WTC11 (cell line): ENCODE results near the gene ARHGEF12. TPM values are rescaled to one million over a fixed set of nuclear protein-coding genes. Genes with fewer than 3 reads are reported as not detected.

Experiments
- ATAC-seq: fragments of 200-7000 bp; cut with Tn5 transposase; 2 replicates; pipeline ENCODE4 v1.10.0; 2021; ENCODE audit warnings: mild to moderate bottlenecking, moderate library complexity
- CTCF ChIA-PET: fragments of 300-600 bp; sonication (Branson Sonifier 250); formaldehyde crosslinking; loops from one replicate; lab custom pipeline; 2021; ENCODE audit warnings: antibody characterized with exemption; lab: Charles Lee
- POLR2A ChIA-PET: fragments of 350-600 bp; sonication (Branson Sonifier 250); formaldehyde crosslinking; loops from one replicate; lab custom pipeline; 2021; ENCODE audit warnings: antibody characterized with exemption; lab: Charles Lee
- DNase-seq: peaks from one replicate; pipeline ENCODE4 v3.0.0; 2021; ENCODE audit warnings: low spot score
- H3K27ac Mint-ChIP-seq: 2 replicates; pipeline ENCODE4 v1.8.0; 2021; ENCODE audit warnings: mixed read lengths
- H3K27me3 Mint-ChIP-seq: 2 replicates; pipeline ENCODE4 v1.8.0; 2021; ENCODE audit warnings: low read depth, mild to moderate bottlenecking, moderate library complexity, mixed read lengths
- H3K36me3 Mint-ChIP-seq: 2 replicates; pipeline ENCODE4 v1.8.0; 2021; ENCODE audit warnings: mixed read lengths
- H3K4me1 Mint-ChIP-seq: 2 replicates; pipeline ENCODE4 v1.8.0; 2022; ENCODE audit warnings: mixed read lengths
- H3K4me3 Mint-ChIP-seq: 2 replicates; pipeline ENCODE4 v1.8.0; 2021; ENCODE audit warnings: mild to moderate bottlenecking, moderate library complexity, mixed read lengths
- H3K9me3 Mint-ChIP-seq: 2 replicates; pipeline ENCODE4 v1.8.0; 2021; ENCODE audit warnings: mixed read lengths
- AFF4 ChIP-seq: sonication (generic); formaldehyde crosslinking; IDR thresholded peaks from 2 replicates; pipeline ENCODE4 v1.8.1; 2023; ENCODE audit warnings: mild to moderate bottlenecking, missing genetic modification reagents, borderline replicate concordance
- CBFB ChIP-seq: sonication (generic); formaldehyde crosslinking; IDR thresholded peaks from 2 replicates; pipeline ENCODE4 v1.8.1; 2022; ENCODE audit warnings: mild to moderate bottlenecking, low read depth, missing genetic modification reagents
- E2F5 ChIP-seq: sonication (generic); formaldehyde crosslinking; IDR thresholded peaks from 2 replicates; pipeline ENCODE4 v1.8.1; 2022; ENCODE audit warnings: mild to moderate bottlenecking, moderate library complexity, missing genetic modification reagents
- ESRRA ChIP-seq: sonication (generic); formaldehyde crosslinking; IDR thresholded peaks from 2 replicates; pipeline ENCODE4 v1.8.1; 2022; ENCODE audit warnings: mild to moderate bottlenecking, missing genetic modification reagents, borderline replicate concordance
- FOXK1 ChIP-seq: sonication (generic); formaldehyde crosslinking; IDR thresholded peaks from 2 replicates; pipeline ENCODE4 v1.8.0; 2022; ENCODE audit warnings: mild to moderate bottlenecking, moderate library complexity, missing genetic modification reagents
- GTF2I ChIP-seq: fragments of 250-450 bp; sonication (Bioruptor Pico); conservative IDR thresholded peaks from 2 replicates; pipeline ENCODE4 v1.4.0; 2021; ENCODE audit warnings: mild to moderate bottlenecking
- IRF2 ChIP-seq: sonication (generic); formaldehyde crosslinking; IDR thresholded peaks from 2 replicates; pipeline ENCODE4 v1.8.0; 2022; ENCODE audit warnings: low read depth, missing genetic modification reagents, borderline replicate concordance
- JAZF1 ChIP-seq: fragments of 250-450 bp; sonication (Bioruptor Pico); IDR thresholded peaks from 2 replicates; pipeline ENCODE4 v1.9.0; 2021; ENCODE audit warnings: moderate library complexity, mild to moderate bottlenecking, inconsistent platforms
- MXD4 ChIP-seq: fragments of 250-450 bp; sonication (Bioruptor Pico); IDR thresholded peaks from 2 replicates; pipeline ENCODE4 v1.8.0; 2021; ENCODE audit warnings: mild to moderate bottlenecking, moderate library complexity, borderline replicate concordance
- NR2C2 ChIP-seq: sonication (generic); formaldehyde crosslinking; IDR thresholded peaks from 2 replicates; pipeline ENCODE4 v1.8.0; 2022; ENCODE audit warnings: mild to moderate bottlenecking, missing genetic modification reagents
- OVOL2 ChIP-seq: fragments of 250-450 bp; sonication (Bioruptor Pico); IDR thresholded peaks from 2 replicates; pipeline ENCODE4 v1.9.0; 2021; ENCODE audit warnings: mild to moderate bottlenecking, borderline replicate concordance
- SP1 ChIP-seq: sonication (generic); formaldehyde crosslinking; conservative IDR thresholded peaks from 2 replicates; pipeline ENCODE4 v1.8.1; 2022; ENCODE audit warnings: missing genetic modification reagents
- TCF7 ChIP-seq: sonication (generic); formaldehyde crosslinking; IDR thresholded peaks from 2 replicates; pipeline ENCODE4 v1.8.0; 2022; ENCODE audit warnings: mild to moderate bottlenecking, low read depth, missing genetic modification reagents, moderate library complexity
- TP53 ChIP-seq: sonication (generic); formaldehyde crosslinking; IDR thresholded peaks from 2 replicates; pipeline ENCODE4 v1.8.1; 2023; ENCODE audit warnings: mild to moderate bottlenecking, missing genetic modification reagents
- USF1 ChIP-seq: sonication (generic); formaldehyde crosslinking; IDR thresholded peaks from 2 replicates; pipeline ENCODE4 v1.8.0; 2022; ENCODE audit warnings: mild to moderate bottlenecking, missing genetic modification reagents
- USF2 ChIP-seq: sonication (generic); formaldehyde crosslinking; IDR thresholded peaks from 2 replicates; pipeline ENCODE4 v1.8.1; 2023; ENCODE audit warnings: mild to moderate bottlenecking, missing genetic modification reagents, moderate library complexity
- ZNF121 ChIP-seq: sonication (generic); formaldehyde crosslinking; IDR thresholded peaks from 2 replicates; pipeline ENCODE4 v1.8.0; 2023; ENCODE audit warnings: missing genetic modification reagents
- ZNF263 ChIP-seq: sonication (generic); formaldehyde crosslinking; IDR thresholded peaks from 2 replicates; pipeline ENCODE4 v1.8.1; 2022; ENCODE audit warnings: low read depth, mild to moderate bottlenecking, moderate library complexity, missing genetic modification reagents
- ZNF317 ChIP-seq: sonication (generic); formaldehyde crosslinking; IDR thresholded peaks from 2 replicates; pipeline ENCODE4 v1.8.1; 2023; ENCODE audit warnings: low read depth, mild to moderate bottlenecking, moderate library complexity, missing genetic modification reagents, borderline replicate concordance
- ZNF396 ChIP-seq: fragments of 250-450 bp; sonication (Bioruptor Pico); IDR thresholded peaks from 2 replicates; pipeline ENCODE4 v1.8.0; 2021; ENCODE audit warnings: mild to moderate bottlenecking, moderate library complexity, borderline replicate concordance
- ZNF512 ChIP-seq: sonication (generic); formaldehyde crosslinking; IDR thresholded peaks from 2 replicates; pipeline ENCODE4 v1.8.1; 2022; ENCODE audit warnings: missing genetic modification reagents, borderline replicate concordance
- ZSCAN18 ChIP-seq: fragments of 250-450 bp; sonication (Bioruptor Pico); IDR thresholded peaks from 2 replicates; pipeline ENCODE4 v2.1.2; 2022; ENCODE audit warnings: mild to moderate bottlenecking, moderate library complexity
- total RNA-seq: library from RNA; stranded (reverse); gene quantifications from 3 replicates; pipeline ENCODE4 v1.2.3, GENCODE V29; 2021
- TF ChIP-seq, protein P1 (sequence below): fragments of 200-600 bp; IDR thresholded peaks from 2 replicates; pipeline ENCODE4 v1.8.0; 2022; ENCODE audit warnings: antibody characterized with exemption

Gene ARHGEF12
- total RNA-seq, 1 experiment from 2014 or later = 35.8 TPM

GRCh38 chr11:120308081-120308480 is 28.1 kb upstream of the ARHGEF12 start:
- Mint-ChIP-seq H3K36me3 (no peaks in the 10 kb centered on the region), H3K4me1 (peaks cover 11% of the 10 kb centered on the region), H3K27ac (no peak overlapping the region), H3K4me3 (no peak overlapping the region), H3K9me3 (no peaks in the 10 kb centered on the region), H3K27me3 (peaks cover 6% of the 10 kb centered on the region)
- no peak for TF ChIP-seq USF1
- TF ChIP-seq ZSCAN18 = no peak
- DNase-seq (no peak), ATAC-seq (no peak)
- CTCF ChIA-PET = interaction anchor here (1.2 to 17.0 kb wide), 3 partner anchors 16 to 64 kb away, joined by 3 to 623 read pairs (median 10); partner anchors contain the start of genes ARHGEF12 and POU2F3
- POLR2A ChIA-PET = no interaction called here

DNA sequence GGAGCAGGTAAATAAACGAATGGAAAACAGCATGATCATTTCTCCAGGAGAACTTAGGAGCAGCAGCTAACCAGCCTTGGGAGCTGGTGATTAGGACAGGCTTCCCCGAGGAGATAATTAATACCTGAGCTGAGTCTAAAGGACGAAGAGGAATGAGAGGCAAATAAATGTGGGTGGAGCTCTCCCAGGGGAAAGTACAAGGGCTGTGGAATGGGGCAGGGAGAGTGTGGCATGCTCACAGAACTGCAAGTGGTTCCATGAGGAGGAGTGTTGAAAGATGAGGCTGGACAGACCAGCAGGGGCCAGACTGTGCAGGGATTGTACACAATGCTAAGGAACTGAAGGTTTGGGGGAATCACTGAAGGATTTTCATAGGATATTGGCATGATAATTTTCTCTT is 25.3 kb upstream of the ARHGEF12 start:
- CTCF ChIA-PET = interaction anchor here (0.7 to 0.8 kb wide), 2 partner anchors 10 to 66 kb away, joined by 3 read pairs; no protein-coding TSS in a partner anchor
- no peaks in the 10 kb centered on the region for H3K36me3 Mint-ChIP-seq
- DNase-seq (no peak), ATAC-seq (no peak)
- H3K27ac Mint-ChIP-seq = no peak overlapping the region
- no peaks in the 10 kb centered on the region; the same call in 1 of the 2 replicates for H3K27me3 Mint-ChIP-seq
- H3K9me3 Mint-ChIP-seq = no peaks in the 10 kb centered on the region
- POLR2A ChIA-PET = no interaction called here
- TF ChIP-seq ZNF317 (no peak), TP53 (CRISPR knock-in tag) (no peak), JAZF1 (CRISPR knock-in tag) (no peak), FOXK1 (CRISPR knock-in tag) (no peak), SP1 (CRISPR knock-in tag) (no peak), GTF2I (CRISPR knock-in tag) (no peak), ZNF263 (CRISPR knock-in tag) (no peak), OVOL2 (CRISPR knock-in tag) (no peak), ESRRA (CRISPR knock-in tag) (no peak), CBFB (CRISPR knock-in tag) (no peak), NR2C2 (CRISPR knock-in tag) (no peak), E2F5 (CRISPR knock-in tag) (no peak), ZNF396 (CRISPR knock-in tag) (no peak), TCF7 (CRISPR knock-in tag) (no peak), ZNF121 (CRISPR knock-in tag) (no peak)
- H3K4me1 Mint-ChIP-seq = peaks cover 15% of the 10 kb centered on the region
- H3K4me3 Mint-ChIP-seq = no peak overlapping the region

DNA sequence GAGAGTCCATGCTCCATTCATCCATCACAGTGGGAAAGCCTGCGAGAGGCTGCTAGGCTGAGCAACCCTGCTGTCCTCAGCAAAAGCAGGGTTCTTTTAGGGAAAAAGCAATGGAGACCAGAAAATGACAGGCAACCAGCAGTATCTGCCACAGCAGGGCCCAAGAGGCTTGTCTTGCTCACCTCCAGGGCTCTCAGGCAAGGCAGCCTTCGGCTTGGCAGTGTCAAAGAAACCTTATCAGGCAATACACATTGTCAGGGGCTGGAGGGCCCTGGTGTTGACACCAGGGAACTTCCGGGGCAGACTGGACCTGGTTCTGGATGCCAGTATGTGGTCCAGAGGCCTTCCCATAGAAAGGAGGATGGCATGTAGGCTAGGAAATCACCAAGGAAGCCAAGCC is 21.4 kb upstream of the ARHGEF12 start:
- ChIA-PET POLR2A (no interaction called here), CTCF (interaction anchor here (1.9 kb wide), 1 partner anchor 12 kb away, joined by 11 read pairs; no protein-coding TSS in a partner anchor)
- peaks cover 2% of the 10 kb centered on the region; the same call in 1 of the 2 replicates for H3K27me3 Mint-ChIP-seq
- TF ChIP-seq USF2 (CRISPR knock-in tag) = no peak
- no peak for TF ChIP-seq MXD4
- TF ChIP-seq, protein P1, sequence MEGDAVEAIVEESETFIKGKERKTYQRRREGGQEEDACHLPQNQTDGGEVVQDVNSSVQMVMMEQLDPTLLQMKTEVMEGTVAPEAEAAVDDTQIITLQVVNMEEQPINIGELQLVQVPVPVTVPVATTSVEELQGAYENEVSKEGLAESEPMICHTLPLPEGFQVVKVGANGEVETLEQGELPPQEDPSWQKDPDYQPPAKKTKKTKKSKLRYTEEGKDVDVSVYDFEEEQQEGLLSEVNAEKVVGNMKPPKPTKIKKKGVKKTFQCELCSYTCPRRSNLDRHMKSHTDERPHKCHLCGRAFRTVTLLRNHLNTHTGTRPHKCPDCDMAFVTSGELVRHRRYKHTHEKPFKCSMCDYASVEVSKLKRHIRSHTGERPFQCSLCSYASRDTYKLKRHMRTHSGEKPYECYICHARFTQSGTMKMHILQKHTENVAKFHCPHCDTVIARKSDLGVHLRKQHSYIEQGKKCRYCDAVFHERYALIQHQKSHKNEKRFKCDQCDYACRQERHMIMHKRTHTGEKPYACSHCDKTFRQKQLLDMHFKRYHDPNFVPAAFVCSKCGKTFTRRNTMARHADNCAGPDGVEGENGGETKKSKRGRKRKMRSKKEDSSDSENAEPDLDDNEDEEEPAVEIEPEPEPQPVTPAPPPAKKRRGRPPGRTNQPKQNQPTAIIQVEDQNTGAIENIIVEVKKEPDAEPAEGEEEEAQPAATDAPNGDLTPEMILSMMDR = no peak
- TF ChIP-seq ZNF512 (CRISPR knock-in tag) = no peak
- no peak for TF ChIP-seq IRF2 (CRISPR knock-in tag)
- TF ChIP-seq AFF4 (CRISPR knock-in tag) = no peak

More for the DNA sequence above, 21.4 kb upstream of the ARHGEF12 start:
- no peak for DNase-seq
- H3K4me3 Mint-ChIP-seq = no peak overlapping the region
- no peak for ATAC-seq
- peaks cover 19% of the 10 kb centered on the region for H3K4me1 Mint-ChIP-seq
- no peaks in the 10 kb centered on the region for H3K36me3 Mint-ChIP-seq
- H3K27ac Mint-ChIP-seq = no peak overlapping the region
- no peaks in the 10 kb centered on the region for H3K9me3 Mint-ChIP-seq
